ENCODE results near the gene SIX1.

The SIX1 gene

DNA sequence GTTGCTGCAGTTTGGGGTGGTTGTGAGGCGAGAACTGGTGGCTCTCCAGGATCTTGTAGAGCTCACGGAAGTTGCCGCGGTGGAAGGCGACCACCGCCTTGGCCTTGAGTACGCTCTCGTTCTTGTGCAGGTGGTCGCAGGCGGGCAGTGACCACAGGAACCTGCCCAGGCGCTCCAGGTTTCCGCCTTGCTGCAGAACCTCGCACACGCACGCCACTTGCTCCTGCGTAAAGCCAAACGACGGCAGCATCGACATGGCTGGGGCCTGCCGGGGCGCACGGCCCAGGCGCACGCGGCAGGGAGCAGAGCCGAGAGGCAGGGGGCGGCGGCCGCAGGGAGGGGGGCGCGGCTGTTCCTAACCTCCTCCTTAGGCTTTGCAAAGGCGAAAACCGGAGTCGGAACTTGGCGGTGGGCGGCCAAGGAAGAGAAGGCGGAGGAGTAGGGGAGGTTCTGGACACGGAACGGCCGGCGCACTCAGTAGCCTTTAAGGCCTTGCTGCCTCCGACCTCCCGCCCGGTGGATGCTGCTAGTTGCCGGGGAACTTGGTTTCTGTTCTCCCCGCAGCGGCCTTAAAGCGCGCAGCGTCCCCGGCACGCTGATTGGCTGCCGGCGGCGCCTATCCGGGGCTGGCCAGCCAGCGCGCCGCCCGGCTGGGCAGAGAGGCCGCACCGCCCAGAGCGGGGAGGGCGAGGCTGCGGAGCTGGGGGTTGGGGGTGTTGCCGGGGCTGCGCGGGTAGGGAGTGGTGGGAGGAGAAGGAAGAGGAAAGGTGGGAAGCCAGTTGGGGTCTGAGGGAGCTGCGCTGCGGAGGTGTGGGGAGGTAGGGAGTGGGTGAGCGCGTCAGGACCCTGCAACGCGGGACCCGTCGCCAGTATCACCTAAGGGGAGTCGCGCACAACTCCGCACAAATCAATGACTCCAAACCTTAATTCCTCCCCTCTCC is at the start of gene SIX1:
TSS of gene SIX1 (minus strand) at position 544 of the 941 bp plus-strand sequence. CDS start at position 256, 288 bp downstream.
- peak; percentile 93 for DNase-seq

DNA sequence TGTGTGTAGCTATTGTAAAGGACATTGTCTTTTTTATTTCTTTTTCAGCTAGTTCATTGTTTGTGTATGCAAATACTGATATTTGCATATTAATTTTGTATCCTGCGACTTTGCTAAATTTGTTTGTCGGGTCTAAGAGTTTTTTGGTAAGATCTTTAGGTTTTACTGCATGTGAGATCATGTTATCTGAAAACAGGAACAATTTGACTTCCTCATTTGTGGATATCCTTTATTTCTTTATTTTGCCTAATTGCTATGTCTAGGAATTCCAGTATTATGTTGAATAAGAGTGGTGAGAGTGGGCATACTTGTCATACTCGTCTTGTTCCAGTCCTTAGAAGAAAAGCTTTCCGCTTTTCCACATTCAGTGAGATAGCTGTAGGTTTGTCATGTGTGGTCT is 46.0 kb upstream of the SIX1 start:
- no peak for DNase-seq

DNA sequence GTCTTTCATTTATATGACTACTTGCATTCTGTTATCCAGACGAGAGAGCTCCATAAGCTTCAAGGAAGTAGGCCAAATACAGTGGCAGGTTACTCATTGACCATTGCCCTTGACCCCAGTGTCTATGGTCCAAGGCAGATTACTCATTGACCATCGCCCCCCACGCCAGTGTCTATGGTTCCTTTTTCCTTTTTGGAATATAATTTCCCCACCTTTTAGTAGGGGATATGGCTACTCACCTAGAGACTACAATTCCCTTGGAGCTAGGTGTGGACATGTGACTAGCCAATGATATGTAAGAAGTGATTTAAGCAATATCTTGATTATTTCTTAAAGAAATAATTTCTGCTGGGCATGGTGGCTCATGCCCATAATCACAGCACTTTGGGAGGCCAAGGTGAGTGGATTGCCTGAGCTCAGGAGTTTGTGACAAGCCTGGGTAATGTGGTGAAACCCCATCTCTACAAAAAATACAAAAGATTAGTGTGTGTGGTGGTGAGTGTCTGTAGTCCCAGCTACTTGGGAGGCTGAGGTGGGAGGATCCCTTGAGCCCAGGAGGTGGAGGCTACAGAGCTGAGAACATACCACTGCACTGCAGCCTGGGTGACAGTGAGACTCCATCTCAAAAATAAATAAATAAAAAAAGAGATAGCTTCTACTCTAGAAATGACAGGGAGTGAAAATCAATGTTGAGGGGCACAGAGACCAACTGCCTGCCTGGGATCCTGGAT is 42.3 kb upstream of the SIX1 start:
- DNase-seq: no peak

DNA sequence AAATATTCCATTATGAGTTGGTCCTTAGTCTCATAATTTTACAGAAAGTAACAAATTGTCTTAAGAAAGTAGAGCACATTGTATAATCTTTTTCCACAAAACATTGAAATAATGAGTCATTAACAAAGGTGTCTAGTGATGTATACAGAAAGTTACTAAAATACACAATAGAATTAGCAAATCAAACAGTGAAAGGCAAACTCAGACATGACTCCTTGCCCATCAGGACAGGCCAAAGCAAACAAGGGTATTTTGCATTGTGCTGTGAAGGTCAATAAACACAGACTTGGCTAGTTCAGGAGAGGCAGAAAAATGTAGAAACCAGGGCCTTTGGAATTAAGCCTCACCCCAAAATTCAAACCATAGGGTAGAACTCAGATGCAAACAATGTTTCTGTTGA is 37.6 kb upstream of the SIX1 start:
- no peak for DNase-seq

DNA sequence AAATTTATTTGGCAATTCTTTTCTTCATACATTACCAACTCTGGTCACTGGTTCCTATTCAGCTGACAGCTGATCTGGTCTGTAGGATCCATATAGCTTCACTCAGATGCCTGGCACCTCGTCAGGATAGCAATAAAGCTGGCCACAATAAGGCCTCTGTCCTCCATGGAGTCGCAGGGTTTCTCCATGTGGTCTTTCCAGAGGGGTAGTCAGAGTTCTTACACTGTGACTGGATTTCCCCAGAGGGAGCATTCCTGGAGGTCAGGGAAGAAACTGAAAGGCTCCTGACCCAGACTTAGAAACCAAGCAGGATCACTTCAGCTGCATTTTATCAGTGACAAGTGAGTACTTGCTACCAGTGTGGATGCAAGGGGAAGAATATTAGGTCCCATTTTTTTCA is 34.9 kb upstream of the SIX1 start:
- DNase-seq: no peak

DNA sequence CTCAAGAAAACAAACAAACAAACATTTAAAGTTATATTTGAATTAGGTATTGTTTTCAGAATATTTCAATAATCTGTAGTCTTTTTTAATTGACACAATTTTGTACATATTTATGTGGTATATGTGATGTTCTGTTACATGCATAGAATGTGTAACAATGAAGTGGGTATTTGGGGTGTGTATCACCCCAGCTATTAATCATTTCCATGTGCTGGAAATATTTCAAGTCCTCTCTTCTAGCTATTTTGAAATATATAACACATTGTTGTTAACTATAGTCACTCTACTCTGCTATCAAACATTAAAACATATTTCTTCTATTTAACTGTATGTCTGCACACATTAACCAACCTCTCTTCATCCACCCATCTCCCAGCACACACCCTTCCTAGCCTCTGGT is 32.0 kb upstream of the SIX1 start:
- no peak for DNase-seq

DNA sequence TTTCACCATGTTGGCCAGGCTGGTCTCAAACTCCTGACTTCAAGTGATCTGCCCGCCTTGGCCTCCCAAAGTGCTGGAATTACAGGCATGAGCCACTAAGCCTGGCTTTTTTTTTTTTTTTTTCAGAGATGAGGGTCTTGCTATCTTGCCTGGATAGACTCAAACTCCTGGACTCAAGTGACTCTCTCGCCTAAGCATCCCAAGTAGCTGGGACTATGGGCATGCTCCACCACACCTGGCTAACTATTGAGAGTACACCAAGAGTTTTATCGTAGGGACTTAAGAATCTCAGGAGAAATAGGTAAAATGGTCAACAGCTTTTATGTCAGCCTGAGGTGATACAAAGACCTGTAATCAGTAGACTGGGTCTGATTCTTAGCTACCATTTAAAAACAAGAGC is 31.2 kb upstream of the SIX1 start:
- peak; percentile 77 for DNase-seq

DNA sequence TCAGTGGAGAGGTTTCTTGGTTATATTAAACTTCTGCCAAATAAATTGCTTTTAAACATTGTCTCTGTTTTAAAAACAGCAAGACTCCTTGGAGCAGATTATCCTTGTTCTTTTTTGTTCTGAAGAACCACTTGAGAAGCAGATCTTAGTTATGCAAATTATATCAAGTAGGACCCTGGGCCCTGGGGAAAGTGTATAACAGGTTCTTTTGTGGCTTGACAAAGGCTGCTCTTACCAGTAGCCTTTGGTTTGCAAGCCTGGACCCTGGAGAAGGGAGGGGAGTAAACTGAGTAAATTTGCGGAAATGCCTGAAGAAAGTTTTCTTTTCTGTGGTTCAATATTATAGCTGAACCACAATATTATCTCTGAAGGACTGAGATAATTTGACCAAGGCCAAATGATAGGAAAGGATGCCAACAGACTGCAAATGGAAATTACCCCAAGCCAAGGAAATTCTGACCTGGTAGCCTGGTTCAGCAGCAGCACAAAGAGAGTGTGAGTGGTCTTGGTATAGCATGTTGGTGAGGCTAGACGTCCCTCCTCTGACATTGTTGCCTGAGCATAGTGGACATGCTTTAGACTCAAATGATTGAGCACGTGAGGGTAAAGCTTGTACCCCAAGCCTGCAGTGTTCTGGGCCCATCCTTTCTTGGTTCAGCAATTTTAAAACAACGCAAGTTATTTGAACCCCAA is 30.4 kb upstream of the SIX1 start:
- peak; percentile 79 for DNase-seq

DNA sequence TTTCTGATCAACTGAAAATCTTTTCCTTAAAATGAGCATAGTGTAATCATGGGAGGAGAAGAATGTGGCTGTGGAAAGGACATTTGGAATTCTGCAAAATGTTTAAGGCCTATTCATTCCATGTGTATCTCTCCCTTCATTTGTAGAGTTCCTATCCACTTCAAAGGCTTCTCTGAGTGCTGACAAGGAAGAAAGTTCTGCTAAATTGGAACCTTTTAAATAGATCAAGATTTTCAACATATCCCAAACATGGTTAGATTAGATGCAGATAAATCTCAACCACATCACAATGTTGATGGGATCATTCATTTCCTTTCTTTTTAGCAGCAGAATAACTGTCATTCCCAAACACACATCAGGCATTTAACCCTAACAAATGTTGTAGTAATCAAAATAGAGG is 28.4 kb upstream of the SIX1 start:
- no peak for DNase-seq

DNA sequence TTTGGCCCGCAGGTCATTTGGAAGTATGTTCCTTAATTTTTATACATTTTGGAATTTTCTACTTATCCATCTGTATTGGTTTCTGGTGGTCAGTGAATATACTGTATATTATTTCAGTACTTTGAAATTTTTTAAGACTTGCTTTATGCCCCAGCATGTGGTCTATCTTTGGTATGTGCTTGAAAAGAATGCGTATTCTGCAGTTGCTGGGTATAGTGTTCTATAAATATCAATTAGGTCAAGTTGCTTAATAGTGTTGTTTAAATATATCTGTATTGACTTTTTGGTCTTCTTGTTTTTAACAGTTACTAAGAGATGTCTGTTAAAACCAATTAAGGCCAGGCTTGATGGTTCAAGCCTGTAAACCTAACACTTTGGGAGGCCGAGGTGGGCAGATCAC is 21.7 kb upstream of the SIX1 start:
- no peak for DNase-seq

DNA sequence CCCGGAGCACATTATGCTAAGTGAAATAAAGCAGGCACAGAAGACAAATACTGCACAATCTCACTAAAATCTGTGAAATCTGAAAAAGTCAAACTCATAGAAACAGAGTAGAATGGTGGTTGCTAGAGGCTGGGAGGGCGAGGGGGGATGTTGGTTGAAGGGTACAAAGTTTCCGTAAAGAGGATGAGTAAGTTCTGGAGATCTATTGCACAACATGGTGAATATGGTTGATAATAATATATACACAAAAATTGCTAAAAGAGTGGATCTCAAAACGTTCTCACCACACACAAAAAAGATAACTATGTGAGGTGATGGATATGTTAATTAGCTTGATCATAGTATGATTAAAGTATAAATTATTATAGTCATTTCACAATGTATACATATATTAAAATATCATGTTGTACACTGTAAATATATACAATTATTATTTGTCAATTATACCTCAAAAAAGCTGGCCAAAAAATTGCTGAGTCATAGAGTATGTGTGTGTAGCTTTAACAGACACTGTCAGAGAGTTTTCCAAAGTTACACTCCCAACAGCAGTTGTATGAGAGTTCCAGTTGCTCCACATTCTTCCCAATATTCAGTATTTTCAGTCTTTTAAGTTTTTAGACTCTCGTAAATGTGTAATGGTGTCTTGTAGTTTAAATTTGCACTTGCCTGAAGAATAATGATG is 19.3 kb upstream of the SIX1 start:
- no peak for DNase-seq

DNA sequence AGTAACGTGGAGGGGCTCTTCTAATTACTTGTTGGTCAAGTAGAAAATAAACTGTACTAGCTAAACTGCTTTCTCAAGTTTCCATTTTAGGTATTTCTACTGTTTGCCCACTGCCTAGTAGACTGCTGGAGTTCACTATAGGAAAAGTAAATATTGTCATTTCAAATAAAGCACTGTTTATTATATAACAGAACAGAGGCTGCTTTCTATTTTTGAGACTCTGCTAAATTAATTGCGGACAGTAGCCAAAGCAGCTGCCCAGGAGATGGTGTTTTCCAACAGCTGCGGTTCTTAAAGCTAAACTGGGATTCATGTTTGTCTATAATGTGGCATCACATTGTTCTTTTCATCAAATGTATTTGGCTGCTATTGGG is 15.9 kb upstream of the SIX1 start:
- peak; percentile 18 for DNase-seq

DNA sequence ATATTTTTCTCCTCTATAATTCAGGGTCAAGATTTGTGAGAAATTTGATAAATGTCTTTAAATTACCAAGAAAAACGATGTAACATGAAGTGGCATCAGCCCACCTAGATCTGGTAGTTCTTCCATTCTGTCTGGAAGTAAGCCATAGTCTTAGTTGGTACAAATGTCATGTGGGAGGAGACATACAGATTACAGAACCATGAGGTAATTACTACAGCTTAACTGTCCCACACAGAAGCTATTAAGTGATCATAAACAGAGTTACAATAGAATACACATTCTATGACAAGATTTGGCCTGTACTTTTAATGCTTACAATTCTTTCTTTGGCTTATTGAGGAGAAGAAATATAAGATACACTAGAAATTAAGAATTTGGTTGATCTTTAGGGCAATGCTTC is 13.7 kb upstream of the SIX1 start:
- no peak for DNase-seq

DNA sequence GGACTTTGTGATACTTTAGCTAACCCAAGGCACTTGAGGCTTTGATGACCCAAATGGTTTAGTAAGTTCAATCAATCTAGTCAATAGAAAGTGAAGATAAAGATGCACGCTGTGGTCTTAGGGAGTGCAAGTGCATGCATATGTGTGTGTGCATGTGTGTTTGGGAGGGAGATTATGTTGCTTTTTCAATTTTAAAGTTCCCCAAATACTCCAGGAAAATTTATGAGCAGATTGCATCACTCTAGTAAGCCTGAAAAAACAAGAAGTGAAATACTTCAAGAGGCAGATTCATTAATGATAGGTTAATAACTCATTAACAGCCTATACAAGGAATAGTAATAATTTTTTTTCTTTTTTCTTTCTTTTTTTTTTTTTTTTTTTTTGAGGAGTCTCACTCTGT is 12.4 kb upstream of the SIX1 start:
- DNase-seq: no peak

DNA sequence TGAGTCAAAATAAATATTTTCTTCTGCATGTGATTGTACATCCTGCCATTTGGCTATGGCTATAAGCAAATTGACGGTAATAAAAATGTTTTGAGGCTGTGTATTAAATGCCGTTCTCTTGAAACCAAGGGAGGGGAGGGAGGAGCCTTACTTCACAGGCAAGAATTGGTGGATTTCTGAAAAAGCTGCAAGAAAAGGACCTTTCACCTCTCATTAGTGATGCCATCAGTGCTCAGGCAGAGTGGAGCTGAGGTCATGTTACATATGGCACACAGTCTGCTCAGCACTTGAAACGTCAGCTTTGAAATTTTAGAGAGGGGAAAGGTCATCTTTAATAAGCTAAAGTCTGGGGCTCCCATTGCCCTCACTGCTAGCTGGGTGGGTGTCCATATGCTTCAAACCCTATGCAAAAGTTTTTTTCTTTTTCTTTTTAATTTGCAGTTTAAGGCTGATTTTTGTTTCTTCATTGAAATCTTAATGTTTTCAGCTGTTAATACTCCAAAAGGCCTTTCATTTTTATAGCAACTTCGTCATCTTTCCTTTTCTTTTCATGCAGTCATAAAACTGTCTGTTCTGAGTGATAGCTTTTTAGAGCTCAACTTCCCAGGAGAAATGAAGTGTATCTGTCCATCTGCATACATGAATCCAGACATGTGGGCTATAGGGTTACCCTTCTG is 9.8 kb upstream of the SIX1 start:
- DNase-seq: peak; percentile 85

DNA sequence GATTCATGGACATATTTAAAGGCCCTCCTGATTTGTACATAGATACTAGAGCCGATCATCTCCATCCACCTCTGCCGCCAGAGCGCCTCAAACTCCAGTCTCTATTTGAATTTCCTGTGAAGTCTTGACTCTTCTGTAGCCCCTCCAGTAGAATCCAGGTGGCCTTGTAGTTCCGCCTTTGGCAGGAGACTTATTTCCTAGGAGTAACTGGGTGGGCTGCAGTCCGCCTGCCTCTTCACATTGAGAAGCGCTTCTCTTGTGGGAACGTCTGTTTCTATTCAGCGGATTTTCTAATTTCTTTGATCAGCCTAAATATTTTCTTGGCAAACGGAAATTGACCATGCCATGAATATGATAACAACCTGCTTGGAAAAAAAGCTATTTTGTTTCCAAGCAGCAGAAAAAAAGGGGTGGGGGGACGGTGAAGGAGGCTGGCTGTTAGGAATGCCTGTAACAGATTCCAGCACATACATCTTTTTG is 9.0 kb upstream of the SIX1 start:
- DNase-seq: peak; percentile 81

DNA sequence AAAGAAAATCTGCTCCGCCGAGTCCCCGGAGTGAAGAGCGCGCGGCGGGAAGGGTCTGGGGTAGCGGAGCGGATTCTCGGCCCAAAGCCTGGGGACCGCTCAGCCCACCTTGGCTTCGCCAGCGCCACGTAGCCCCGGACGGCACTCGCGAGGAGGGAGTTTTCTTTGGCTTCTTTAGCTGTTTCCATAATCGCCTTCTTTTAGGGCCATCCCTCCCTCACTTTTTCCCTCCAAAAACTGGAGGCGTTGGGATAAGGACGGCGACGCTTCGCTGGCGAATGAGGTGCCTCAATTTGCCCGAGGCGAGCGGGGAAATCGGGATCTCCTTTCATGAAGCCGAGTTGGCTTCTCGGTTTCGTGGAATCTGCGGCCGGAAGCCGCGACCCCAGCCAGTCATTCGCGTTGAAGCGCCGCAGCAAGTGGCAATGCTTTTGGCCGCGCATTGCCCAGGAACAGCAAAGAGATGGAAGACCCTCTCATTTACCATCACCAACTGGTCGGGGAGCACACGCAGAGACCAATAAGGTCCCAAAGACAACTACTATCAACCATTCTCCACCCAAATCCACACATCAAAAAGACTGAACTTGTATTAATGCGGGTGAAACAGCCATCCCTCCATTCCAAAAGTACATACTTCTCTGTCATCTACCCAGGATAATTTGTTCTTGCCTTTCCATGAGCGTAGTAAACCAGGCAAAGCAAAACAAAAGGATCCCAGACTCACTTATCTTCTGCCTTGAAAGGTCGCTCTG is 8.4 kb upstream of the SIX1 start:
- DNase-seq: peak; percentile 81

DNA sequence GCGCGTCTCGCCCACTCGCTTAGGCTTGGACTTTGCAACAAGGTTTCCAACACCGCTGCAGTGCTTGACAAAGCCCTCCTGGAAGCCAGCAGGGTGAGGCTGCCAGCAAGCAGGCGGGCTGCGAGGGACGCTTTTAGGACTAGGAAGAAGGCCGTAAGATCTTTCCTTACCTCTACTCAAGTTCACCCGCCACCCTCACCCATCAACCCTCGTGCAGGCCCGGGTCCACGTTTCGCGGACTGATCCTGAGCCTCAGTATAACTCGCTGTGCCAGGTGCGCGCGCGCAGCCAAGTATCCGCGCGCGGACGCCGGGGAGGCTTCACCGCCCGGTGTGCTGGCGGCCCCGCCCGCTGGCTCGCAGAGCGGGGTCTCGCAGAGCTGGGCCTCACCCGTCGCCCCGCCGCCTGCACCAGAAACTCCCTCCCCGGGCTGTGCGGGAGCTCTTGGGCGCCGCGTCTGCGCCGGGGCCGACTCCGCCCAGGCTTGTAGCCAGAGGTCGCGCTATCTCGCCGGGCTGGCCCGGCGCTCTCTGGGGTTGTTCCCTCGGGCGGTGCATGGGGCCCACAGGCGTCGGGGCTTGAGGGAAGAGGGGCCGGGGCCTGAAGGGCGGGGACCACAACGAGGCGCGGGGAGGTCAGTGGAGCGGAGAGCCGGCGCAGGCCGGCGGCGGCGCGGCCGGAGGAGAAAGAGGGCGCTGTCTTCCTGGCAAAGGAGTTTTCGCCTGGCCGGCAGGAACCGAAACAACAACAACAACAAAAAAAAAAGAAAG is 7.6 kb upstream of the SIX1 start:
- DNase-seq: peak; percentile 86

DNA sequence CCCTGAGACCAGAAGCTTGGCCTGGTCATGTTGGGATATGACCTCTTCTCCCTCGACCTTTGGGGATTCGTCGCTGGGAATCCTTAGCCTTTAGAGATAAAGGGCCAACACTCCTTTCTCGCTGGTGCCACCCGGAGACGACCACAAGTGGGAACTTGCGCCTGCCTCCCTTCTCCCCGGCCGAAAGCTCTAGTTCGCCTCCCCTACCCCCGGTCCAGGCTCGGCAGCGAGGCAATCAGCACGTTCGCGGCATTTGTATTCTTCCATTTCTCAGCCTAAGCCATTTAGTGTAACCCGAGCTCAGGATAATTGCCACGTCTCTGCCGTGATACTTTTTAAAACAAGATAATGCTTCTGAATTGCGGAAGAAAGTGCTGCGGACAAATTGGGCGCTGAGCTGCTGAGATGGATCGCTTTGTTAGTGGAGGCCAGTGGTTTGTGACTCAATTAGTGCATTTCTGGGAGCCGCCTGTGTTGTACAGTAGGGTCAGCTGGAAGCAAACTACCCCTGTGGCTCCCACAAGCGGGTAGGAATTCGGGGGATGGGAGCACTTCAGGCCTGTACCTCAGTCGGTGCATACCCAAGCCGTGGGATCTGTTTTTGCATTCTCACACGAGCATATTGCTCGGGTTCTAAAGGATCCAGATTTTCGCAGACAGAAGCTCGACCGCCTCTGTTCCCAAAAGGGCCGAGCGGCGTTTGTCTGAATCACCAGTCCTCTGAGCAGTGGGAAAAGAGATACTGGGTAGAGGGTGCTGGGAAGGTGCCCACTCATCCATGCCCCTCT is 6.8 kb upstream of the SIX1 start:
- peak; percentile 94 for DNase-seq
